ENCODE results near the gene TESK1.
"Not testable (repeated sequence)": the region's sequence is repeated elsewhere in the genome, so short reads cannot be mapped to it uniquely, and the experiment has no call there.

TESK1 gene

GRCh38 chr9:35583521-35583920 lies 21.5 kb upstream of the TESK1 start:
- DNase-seq: not testable (repeated sequence)

GRCh38 chr9:35584681-35585080 lies 20.4 kb upstream of the TESK1 start:
- not testable (repeated sequence) for DNase-seq

DNA sequence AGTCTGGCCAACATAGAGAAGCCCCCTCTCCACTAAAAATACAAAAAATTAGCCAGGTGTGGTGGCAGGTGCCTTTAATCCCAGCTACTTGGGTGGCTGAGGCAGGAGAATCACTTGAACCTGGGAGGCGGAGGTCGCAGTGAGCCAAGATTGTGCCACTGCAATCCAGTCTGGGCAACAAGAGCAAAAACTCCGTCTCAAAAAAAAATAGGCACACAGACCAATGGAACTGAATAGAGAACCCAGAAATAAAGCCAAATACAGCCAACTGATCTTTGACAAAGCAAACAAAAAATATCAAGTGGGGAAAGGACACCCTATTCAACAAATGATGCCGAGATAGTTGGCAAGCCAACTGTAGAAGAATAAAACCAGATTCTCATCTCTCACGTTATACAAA lies 16.6 kb upstream of the TESK1 start:
- DNase-seq: not testable (repeated sequence)

GRCh38 chr9:35593581-35593980 lies 11.5 kb upstream of the TESK1 start:
- DNase-seq: no peak

GRCh38 chr9:35594471-35594870 lies 10.6 kb upstream of the TESK1 start:
- DNase-seq: no peak

GRCh38 chr9:35596907-35597306 lies 8.2 kb upstream of the TESK1 start:
- not testable (repeated sequence) for DNase-seq

- DNase-seq: no peak
Measured at GRCh38 chr9:35598866-35599590, 6.0 kb upstream of the TESK1 start.

DNA sequence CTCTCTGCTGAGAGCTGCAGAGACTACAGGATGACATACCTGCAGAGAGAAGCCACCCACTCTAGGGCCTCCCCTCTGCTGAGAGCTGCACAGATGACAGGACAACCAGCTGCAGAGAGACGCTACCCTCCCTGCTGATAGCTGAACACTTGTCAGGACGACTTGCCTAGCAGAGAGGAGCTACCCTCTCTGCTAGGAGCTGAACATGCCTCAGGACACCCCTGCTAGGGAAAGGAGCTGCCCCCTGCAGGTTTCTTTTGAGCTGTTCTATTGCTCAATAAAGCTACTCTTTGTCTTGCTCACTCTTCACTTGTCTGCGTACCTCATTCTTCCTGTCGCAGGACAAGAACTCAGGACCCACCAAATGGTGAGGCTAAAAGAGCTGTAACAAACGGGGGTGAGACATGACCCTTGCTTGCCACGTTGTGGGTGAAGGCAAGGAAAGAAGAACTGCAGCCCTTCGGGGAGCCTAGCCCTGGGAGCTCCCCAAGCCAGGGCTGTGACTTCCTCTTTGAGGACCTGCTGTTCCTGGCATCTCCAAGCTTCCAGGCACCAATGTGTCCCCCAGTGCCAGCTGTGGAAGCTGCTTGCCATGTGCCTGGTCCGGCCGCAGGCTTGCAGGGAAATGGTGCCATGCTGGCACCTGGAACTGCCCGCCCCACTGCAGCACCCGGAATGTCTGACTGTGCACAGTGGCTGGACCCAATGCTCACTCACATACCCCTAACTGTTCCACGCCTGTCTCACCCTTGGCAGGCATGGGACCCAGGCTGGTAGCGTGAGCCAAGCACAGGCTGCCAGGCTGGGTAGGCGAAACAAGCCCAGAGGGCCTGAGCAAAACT lies 5.1 kb upstream of the TESK1 start:
- DNase-seq: no peak

DNA sequence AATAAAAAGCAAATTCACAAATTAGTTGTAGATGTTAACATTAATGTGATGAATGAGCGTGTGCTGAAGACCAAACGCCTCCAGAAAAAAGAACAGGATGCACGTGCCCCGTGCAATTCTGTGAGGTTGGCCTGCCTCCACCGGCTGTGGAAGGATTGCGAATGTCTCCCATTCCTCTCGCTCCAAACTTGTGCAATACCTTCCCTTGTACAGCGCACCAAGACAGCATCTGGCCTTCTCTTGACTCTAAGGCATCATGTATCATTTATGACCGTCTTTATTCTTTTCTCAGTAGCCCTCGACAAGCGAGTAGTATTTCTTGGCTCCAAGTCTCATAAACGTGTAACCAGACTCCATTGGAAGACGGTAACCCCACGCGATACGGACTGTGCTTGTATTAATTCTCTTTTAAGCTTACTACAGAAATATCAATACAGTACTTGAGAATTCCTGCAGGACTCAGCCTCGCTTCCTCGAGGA lies 1.5 kb upstream of the TESK1 start:
- peak; percentile 71 for DNase-seq

DNA sequence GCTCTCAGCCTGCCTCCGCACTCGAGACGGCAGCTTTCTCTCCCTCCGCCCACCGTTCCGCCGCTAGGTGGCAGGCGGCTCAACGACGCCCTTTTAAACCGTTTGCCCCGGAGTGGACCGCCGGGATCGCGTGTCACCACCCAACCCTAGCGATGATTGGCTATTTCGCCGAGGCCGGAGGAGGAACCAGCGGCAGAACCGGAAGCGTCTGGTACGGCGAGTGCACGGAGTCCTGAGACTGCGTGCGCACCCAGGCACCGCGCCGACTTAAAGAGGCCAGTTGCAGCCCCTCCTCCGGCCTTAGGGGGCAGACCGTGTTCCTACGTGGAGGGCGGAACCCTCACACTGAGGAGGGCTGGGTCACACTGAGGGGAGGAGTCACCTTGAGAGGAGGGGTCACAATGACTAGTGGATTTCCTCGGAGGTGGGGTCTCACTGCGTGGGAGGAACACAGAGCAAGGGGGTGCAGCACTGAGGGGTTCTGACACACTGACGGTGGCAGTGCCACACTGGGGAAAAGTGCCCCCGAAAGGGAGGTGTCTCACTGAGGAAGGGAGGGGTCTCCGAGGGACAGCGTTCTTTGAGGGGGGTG lies 980 bp upstream of the TESK1 start:
- DNase-seq: peak; percentile 99

- DNase-seq: peak; percentile 3
Measured at GRCh38 chr9:35605351-35606137, 482 bp downstream of the TESK1 start.

GRCh38 chr9:35606138-35606504 lies 1.1 kb downstream of the TESK1 start:
- no peak for DNase-seq

DNA sequence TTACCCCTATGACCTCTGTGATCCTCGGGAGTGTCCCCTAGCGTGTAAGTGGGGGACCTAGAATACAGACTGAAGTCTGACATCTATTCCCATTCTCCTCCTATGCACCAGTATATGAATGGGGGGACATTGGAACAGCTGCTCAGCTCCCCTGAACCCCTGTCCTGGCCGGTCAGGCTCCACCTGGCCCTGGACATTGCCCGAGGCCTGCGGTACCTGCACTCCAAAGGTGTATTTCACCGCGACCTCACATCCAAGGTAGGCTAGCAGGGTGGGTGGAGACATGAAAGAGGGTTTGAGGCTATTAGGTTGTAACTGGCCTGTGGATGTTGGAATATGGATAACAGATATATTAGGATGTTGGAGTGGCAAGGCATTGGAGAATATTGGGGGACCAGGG lies 1.7 kb downstream of the TESK1 start:
- DNase-seq: no peak

GRCh38 chr9:35608221-35608620 lies 3.2 kb downstream of the TESK1 start:
- DNase-seq: no peak

DNA sequence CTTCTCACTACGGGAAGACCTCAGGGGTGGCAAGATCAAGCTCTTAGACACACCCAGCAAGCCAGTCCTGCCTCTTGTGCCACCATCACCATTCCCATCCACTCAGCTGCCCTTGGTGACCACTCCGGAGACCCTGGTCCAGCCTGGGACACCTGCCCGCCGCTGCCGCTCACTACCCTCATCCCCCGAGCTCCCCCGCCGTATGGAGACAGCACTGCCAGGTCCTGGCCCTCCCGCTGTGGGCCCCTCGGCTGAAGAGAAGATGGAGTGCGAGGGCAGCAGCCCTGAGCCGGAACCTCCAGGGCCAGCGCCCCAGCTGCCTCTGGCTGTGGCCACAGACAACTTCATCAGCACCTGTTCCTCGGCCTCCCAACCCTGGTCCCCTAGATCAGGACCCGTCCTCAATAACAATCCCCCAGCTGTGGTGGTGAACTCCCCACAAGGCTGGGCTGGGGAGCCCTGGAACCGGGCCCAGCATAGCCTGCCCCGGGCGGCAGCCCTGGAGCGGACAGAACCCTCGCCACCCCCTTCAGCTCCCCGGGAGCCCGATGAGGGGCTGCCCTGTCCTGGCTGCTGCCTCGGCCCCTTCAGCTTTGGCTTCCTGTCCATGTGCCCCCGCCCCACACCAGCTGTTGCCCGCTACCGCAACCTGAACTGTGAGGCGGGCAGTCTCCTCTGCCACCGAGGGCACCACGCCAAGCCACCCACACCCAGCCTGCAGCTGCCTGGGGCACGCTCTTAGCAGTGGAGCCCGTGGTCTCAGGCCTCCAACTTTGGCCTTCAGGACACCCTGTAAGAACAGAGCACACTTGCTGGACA lies 4.1 kb downstream of the TESK1 start:
- no peak for DNase-seq

- DNase-seq: no peak
Measured at GRCh38 chr9:35609820-35610163, 4.7 kb downstream of the TESK1 start.

DNA sequence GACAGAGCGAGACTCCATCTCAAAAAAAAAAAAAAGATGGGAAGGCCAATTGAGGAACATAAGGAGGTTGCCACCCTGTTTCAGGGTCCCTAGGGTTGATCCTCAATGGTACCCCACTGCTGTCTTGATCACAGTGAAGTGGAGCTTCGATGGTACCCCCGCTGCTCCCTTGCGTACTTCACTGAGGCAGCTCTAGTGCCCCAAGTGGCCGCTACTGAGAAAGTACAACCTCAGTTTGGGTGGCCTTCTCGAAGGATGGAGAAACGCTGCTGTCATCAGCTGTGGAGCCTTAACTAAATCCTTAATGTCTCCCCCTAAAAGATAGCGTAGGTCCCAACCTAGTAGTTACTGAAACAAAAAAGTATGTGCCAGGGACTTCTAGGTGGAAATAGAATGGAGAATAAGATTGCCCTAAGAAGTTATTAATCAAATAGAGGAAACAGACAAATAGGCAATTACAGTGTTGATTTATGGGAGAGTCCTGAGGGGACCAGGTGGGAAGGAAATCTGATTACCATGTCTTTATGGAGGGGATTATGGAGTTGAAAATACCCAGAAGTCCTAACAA lies 6.3 kb downstream of the TESK1 start:
- DNase-seq: no peak

GRCh38 chr9:35612066-35612465 lies 7.0 kb downstream of the TESK1 start:
- DNase-seq: not testable (repeated sequence)

DNA sequence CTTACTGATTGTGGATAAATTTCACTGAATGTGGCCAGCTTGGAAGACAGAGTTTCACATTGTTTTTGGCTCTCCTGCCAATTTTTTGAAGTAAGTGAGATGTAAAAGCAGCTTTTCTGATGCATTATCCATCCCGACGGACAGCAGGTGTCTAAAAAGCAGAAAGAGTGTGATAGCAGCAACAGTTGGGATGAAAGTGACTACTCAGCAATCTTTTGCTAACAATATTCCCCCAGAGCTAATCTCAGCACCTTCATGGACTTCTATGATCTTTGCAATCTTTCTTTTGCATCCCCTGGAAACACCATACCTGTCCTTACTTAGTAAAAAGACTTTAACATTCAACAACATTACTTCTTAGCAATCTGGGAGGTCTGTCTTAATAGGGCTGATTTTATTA lies 7.8 kb downstream of the TESK1 start:
- no peak for DNase-seq

GRCh38 chr9:35615981-35616680 lies 11.1 kb downstream of the TESK1 start:
- peak; percentile 10 for DNase-seq
